Neural progenitor cell (in vitro differentiated cells): ENCODE data around the gene GUCA1A. TPM values are rescaled to one million over a fixed set of nuclear protein-coding genes. Genes with fewer than 3 reads are reported as not detected.
"Not testable (repeated sequence)": the region's sequence is repeated elsewhere in the genome, so short reads cannot be mapped to it uniquely, and the experiment has no call there.

Experiments used
- DNase-seq: peaks from one replicate; pipeline ENCODE4 v3.0.0-alpha.2; 2016; ENCODE audit warnings: low spot score
- H2AFZ ChIP-seq: fragments of 200-600 bp; sonication (generic); replicated peaks from 2 replicates; pipeline ENCODE4 v1.6.1; 2016; ENCODE audit warnings: antibody characterized with exemption
- H3F3A ChIP-seq: fragments of 200-600 bp; sonication (generic); 2 replicates; pipeline ENCODE4 v1.6.1; 2016; ENCODE audit warnings: antibody characterized with exemption, low read depth
- H3K27ac ChIP-seq: fragments of 200-600 bp; sonication (generic); 2 replicates; pipeline ENCODE4 v1.5.1; 2016; ENCODE audit warnings: mild to moderate bottlenecking
- H3K27me3 ChIP-seq: fragments of 200-600 bp; sonication (generic); 2 replicates; pipeline ENCODE4 v1.6.1; 2016; ENCODE audit warnings: mild to moderate bottlenecking, moderate library complexity
- H3K36me3 ChIP-seq: fragments of 200-600 bp; sonication (generic); 2 replicates; pipeline ENCODE4 v1.5.1; 2016
- H3K4me1 ChIP-seq: fragments of 200-600 bp; sonication (generic); 2 replicates; pipeline ENCODE4 v1.6.1; 2016; ENCODE audit warnings: mixed run types
- H3K4me2 ChIP-seq: fragments of 200-600 bp; sonication (generic); 2 replicates; pipeline ENCODE4 v1.6.1; 2016
- H3K4me3 ChIP-seq: fragments of 200-600 bp; sonication (generic); 2 replicates; pipeline ENCODE4 v1.5.1; 2016
- H3K79me2 ChIP-seq: fragments of 200-600 bp; sonication (generic); 2 replicates; pipeline ENCODE4 v1.6.1; 2016; ENCODE audit warnings: low read depth
- H3K9ac ChIP-seq: fragments of 200-600 bp; sonication (generic); 2 replicates; pipeline ENCODE4 v1.6.1; 2016
- H3K9me3 ChIP-seq: fragments of 200-600 bp; sonication (generic); 2 replicates; pipeline ENCODE4 v1.5.1; 2016; ENCODE audit warnings: low read depth
- H4K20me1 ChIP-seq: fragments of 200-600 bp; sonication (generic); 2 replicates; pipeline ENCODE4 v1.6.1; 2016; ENCODE audit warnings: low read depth
- H3K27ac Mint-ChIP-seq: 3 replicates; pipeline ENCODE4 v1.8.0; 2021; ENCODE audit warnings: mixed read lengths
- H3K27me3 Mint-ChIP-seq: 2 replicates; pipeline ENCODE4 v1.8.0; 2022; ENCODE audit warnings: low read depth, mild to moderate bottlenecking, inconsistent platforms, moderate library complexity, mixed read lengths; ENCODE audit not compliant: insufficient read depth
- H3K36me3 Mint-ChIP-seq: 3 replicates; pipeline ENCODE4 v1.8.0; 2021; ENCODE audit warnings: mixed read lengths
- H3K4me1 Mint-ChIP-seq: 3 replicates; pipeline ENCODE4 v1.8.0; 2021; ENCODE audit warnings: mixed read lengths
- H3K4me3 Mint-ChIP-seq: 3 replicates; pipeline ENCODE4 v1.8.0; 2021; ENCODE audit warnings: mild to moderate bottlenecking, moderate library complexity, mixed read lengths
- H3K9me3 Mint-ChIP-seq: 3 replicates; pipeline ENCODE4 v1.8.0; 2020; ENCODE audit warnings: mixed read lengths
- CTCF ChIP-seq: fragments of 200-600 bp; sonication (generic); IDR thresholded peaks from 2 replicates; pipeline ENCODE4 v1.5.1; 2017; ENCODE audit warnings: antibody characterized with exemption, mild to moderate bottlenecking
- EZH2 ChIP-seq: fragments of 200-600 bp; sonication (generic); IDR thresholded peaks from 2 replicates; pipeline ENCODE4 v1.6.1; 2017; ENCODE audit warnings: antibody characterized with exemption, mild to moderate bottlenecking, moderate library complexity
- EZH2phosphoT487 ChIP-seq: fragments of 200-600 bp; sonication (generic); IDR thresholded peaks from 2 replicates; pipeline ENCODE4 v1.6.1; 2017; ENCODE audit warnings: antibody characterized with exemption
- total RNA-seq: library from RNA; depleted of rRNA; stranded (reverse); fragments of >200 nt; gene quantifications from 2 replicates; pipeline ENCODE4 v1.2.3, GENCODE V29; 2015; ENCODE audit warnings: low replicate concordance

GUCA1A gene
- total RNA-seq, 1 donor from 2014 or later = 1.9 TPM

GRCh38 chr6:42210551-42210950, 37.4 kb downstream of the GUCA1A start:
- no peaks in the 10 kb centered on the region for H3K27me3 ChIP-seq
- no peaks in the 10 kb centered on the region for H3K9me3 ChIP-seq
- peaks cover 5% of the 10 kb centered on the region for H3F3A ChIP-seq
- peaks cover 21% of the 10 kb centered on the region for H3K36me3 Mint-ChIP-seq
- H3K4me1 ChIP-seq = no peaks in the 10 kb centered on the region
- H3K9me3 Mint-ChIP-seq = no peaks in the 10 kb centered on the region
- H4K20me1 ChIP-seq = no peaks in the 10 kb centered on the region
- no peak for TF ChIP-seq EZH2phosphoT487
- TF ChIP-seq EZH2 = no peak
- TF ChIP-seq CTCF = no peak
- DNase-seq = no peak
- H3K27ac ChIP-seq = no peak overlapping the region
- H3K4me3 ChIP-seq = no peak overlapping the region
- peaks cover 3% of the 10 kb centered on the region for H3K4me1 Mint-ChIP-seq
- H3K36me3 ChIP-seq = peaks cover 10% of the 10 kb centered on the region
- no peak overlapping the region for H3K9ac ChIP-seq
- no peaks in the 10 kb centered on the region for H3K27me3 Mint-ChIP-seq
- no peak overlapping the region for H2AFZ ChIP-seq
- peaks cover 16% of the 10 kb centered on the region for H3K79me2 ChIP-seq
- no peak overlapping the region for H3K4me2 ChIP-seq
- H3K27ac Mint-ChIP-seq = no peak overlapping the region
- H3K4me3 Mint-ChIP-seq = no peak overlapping the region

- no peak overlapping the region for H2AFZ ChIP-seq
- H3K9me3 ChIP-seq = no peaks in the 10 kb centered on the region
- DNase-seq = no peak
- H3K9me3 Mint-ChIP-seq = no peaks in the 10 kb centered on the region
- TF ChIP-seq EZH2 (no peak), EZH2phosphoT487 (no peak), CTCF (no peak)
- no peak overlapping the region for H3K27ac Mint-ChIP-seq
- H3K9ac ChIP-seq = no peak overlapping the region
- H3K4me2 ChIP-seq = no peak overlapping the region
- no peaks in the 10 kb centered on the region for H3K27me3 Mint-ChIP-seq
- peaks cover 5% of the 10 kb centered on the region for H3F3A ChIP-seq
- peaks cover 10% of the 10 kb centered on the region for H3K4me1 Mint-ChIP-seq
- no peak overlapping the region for H3K4me3 ChIP-seq
- H3K27me3 ChIP-seq = no peaks in the 10 kb centered on the region
- peaks cover 10% of the 10 kb centered on the region for H3K36me3 ChIP-seq
- peaks cover 22% of the 10 kb centered on the region for H3K79me2 ChIP-seq
- H3K36me3 Mint-ChIP-seq = peaks cover 20% of the 10 kb centered on the region
- no peak overlapping the region for H3K4me3 Mint-ChIP-seq
- no peak overlapping the region for H3K27ac ChIP-seq
- H4K20me1 ChIP-seq = no peaks in the 10 kb centered on the region
- H3K4me1 ChIP-seq = peaks cover 2% of the 10 kb centered on the region
Observed at GRCh38 chr6:42211726-42212125, 38.6 kb downstream of the GUCA1A start.

- no peak overlapping the region for H2AFZ ChIP-seq
- no peak overlapping the region for H3K4me3 ChIP-seq
- H3K4me1 Mint-ChIP-seq = peaks cover 12% of the 10 kb centered on the region
- H3K9me3 ChIP-seq = no peaks in the 10 kb centered on the region
- no peaks in the 10 kb centered on the region for H3K27me3 ChIP-seq
- H4K20me1 ChIP-seq = no peaks in the 10 kb centered on the region
- H3K79me2 ChIP-seq = peaks cover 30% of the 10 kb centered on the region
- no peak overlapping the region for H3K4me3 Mint-ChIP-seq
- H3K36me3 ChIP-seq = peaks cover 10% of the 10 kb centered on the region
- no peak for DNase-seq
- peaks cover 20% of the 10 kb centered on the region for H3K36me3 Mint-ChIP-seq
- H3F3A ChIP-seq = peaks cover 12% of the 10 kb centered on the region
- peaks cover 6% of the 10 kb centered on the region for H3K4me1 ChIP-seq
- no peaks in the 10 kb centered on the region for H3K27me3 Mint-ChIP-seq
- H3K9ac ChIP-seq = no peak overlapping the region
- H3K27ac Mint-ChIP-seq = no peak overlapping the region
- H3K27ac ChIP-seq = no peak overlapping the region
- TF ChIP-seq CTCF = no peak
- TF ChIP-seq EZH2phosphoT487 = no peak
- TF ChIP-seq EZH2 = no peak
- no peaks in the 10 kb centered on the region for H3K9me3 Mint-ChIP-seq
- no peak overlapping the region for H3K4me2 ChIP-seq
Observed at GRCh38 chr6:42212442-42212841, 39.3 kb downstream of the GUCA1A start.

- not testable (repeated sequence) for H3K36me3 ChIP-seq, H3K27ac ChIP-seq, H3K9me3 ChIP-seq, H3K9me3 Mint-ChIP-seq, DNase-seq, H4K20me1 ChIP-seq, H3K4me1 ChIP-seq, H2AFZ ChIP-seq, H3K36me3 Mint-ChIP-seq, H3K27me3 Mint-ChIP-seq, H3K27me3 ChIP-seq, H3K9ac ChIP-seq
- peak overlapping the region; percentile 96 for H3K4me3 Mint-ChIP-seq
- H3K4me1 Mint-ChIP-seq = peaks cover 15% of the 10 kb centered on the region
- peak overlapping the region; percentile 82 for H3K27ac Mint-ChIP-seq
- Histone ChIP-seq H3F3A (peaks cover 12% of the 10 kb centered on the region), H3K4me3 (peak overlapping the region; percentile 84), H3K79me2 (peaks cover 31% of the 10 kb centered on the region), H3K4me2 (peak overlapping the region; percentile 98)
Observed at GRCh38 chr6:42216495-42216894, 43.3 kb downstream of the GUCA1A start.
